ENCODE data around the gene UPK3BL2.
"Not testable (repeated sequence)": the region's sequence is repeated elsewhere in the genome, so short reads cannot be mapped to it uniquely, and the experiment has no call there.

- TF ChIP-seq POLR2AphosphoS5 (IDR thresholded peaks at IDR 0.05; ENCODE audit: borderline replicate concordance, low read depth, low read length); EZH2 (IDR thresholded peaks at IDR 0.05); FOXP2 (optimal IDR thresholded peaks at IDR 0.05; ENCODE audit: control extremely low read depth, extremely low read length, insufficient read depth): not testable (repeated sequence)
Observed at GRCh38 chr7:102583495-102583894, 40.0 kb upstream of the UPK3BL2 start.
